CD4-positive, alpha-beta T cell treated with Interleukin-21 for 1 hour (primary cell): ENCODE results near the gene GOLGA6L9.
"Not testable (repeated sequence)": the region's sequence is repeated elsewhere in the genome, so short reads cannot be mapped to it uniquely, and the experiment has no call there.

Experiments
- DNase-seq: peaks from one replicate; pipeline ENCODE4 v3.0.0-alpha.2; 2020

Gene GOLGA6L9

GRCh38 chr15:82429693-82430092 lies at the start of gene GOLGA6L9:
GOLGA6L9 (plus strand) TSS chr15:82429816; CDS start chr15:82430080, 264 bp downstream.
- not testable (repeated sequence) for DNase-seq

GRCh38 chr15:82381330-82381955 lies 48.2 kb upstream of the GOLGA6L9 start:
- DNase-seq: not testable (repeated sequence)

DNA sequence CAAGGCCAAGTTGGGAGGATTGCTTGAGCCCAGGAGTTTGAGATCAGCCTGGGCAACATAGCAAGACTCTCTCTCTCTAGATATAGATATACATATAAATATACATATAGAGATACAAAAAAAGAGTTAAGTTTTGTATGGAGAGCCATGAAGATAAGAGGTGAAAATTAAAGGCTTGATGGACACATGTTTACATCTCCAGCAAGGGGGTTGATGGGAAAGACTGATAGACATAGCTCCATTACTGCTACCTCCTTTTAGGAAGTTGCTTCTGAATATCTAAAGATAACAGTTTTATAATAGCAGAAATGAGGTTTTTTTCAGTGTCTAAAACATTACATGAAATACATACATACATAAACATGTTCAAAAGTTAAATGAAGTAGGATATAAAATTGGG lies 42.4 kb upstream of the GOLGA6L9 start:
- DNase-seq: not testable (repeated sequence)

DNA sequence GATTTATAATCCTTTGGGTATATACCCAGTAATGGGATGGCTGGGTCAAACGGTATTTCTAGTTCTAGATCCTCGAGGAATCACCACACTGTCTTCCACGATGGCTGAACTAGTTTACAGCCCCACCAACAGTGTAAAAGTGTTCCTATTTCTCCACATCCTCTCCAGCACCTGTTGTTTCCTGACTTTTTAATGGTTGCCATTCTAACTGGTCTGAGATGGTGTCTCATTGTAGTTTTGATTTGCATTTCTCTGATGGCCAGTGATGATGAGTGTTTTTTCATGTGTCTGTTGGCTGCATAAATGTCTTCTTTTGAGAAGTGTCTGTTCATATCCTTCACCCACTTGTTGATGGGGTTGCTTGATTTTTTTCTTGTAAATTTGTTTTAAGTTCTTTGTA lies 39.5 kb upstream of the GOLGA6L9 start:
- DNase-seq: not testable (repeated sequence)

- DNase-seq: not testable (repeated sequence)
Measured at GRCh38 chr15:82392077-82392476, 37.5 kb upstream of the GOLGA6L9 start.

GRCh38 chr15:82393671-82394070 lies 35.9 kb upstream of the GOLGA6L9 start:
- DNase-seq: no peak

GRCh38 chr15:82395788-82396187 lies 33.8 kb upstream of the GOLGA6L9 start:
- DNase-seq: not testable (repeated sequence)

DNA sequence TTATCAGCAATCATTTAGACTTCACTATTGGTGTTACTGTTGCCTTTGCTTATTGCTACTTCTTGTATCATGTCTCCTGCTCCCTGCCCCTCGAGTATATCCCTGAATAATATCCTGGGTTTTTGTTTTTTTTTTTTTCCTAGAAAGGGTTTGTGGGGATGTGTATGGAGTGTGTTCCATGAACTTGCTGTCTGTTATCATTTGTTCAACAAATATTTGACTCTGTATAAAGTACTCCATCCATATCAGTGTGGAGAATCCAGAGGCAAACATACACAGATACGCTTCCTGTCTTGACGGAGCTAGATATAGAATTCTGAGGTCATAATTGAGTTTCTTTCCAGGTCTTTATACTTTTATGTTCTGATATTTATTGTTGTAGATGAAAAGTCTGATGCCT lies 31.8 kb upstream of the GOLGA6L9 start:
- no peak for DNase-seq

GRCh38 chr15:82398785-82399184 lies 30.8 kb upstream of the GOLGA6L9 start:
- DNase-seq: no peak

DNA sequence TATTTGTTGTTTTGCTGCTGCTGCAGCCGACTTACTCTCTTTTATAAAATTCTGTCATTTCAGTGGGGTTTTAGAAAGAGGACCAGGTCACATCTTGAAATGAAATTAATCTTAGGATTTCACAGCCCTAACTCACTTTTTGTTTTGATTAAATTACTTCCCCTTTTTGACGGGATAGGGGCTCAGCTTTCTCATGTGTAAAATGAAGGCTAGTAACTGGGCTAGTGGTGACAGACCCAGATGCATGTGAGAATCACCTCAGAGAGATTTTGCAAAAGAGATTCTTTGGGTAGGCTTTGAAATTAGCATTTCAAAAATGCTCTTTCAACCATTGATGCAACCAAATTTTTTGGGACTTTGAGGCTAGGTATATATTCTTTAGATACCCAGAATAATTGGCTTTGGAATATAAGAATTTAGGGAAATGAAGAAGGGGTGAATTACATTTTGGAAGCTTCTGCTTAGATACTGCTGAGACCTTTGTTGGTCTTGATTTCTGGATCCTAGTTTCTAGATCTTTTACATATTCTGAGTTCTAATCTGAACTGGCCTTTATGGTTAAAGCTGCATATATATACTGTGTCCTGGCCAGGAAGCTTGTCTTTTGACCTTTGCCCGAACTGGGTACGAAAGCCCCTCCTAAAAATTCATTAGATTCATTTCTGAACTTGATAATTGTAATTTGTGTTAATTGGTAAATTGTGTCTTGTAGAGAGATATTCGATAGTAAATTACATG lies 30.1 kb upstream of the GOLGA6L9 start:
- not testable (repeated sequence) for DNase-seq

DNA sequence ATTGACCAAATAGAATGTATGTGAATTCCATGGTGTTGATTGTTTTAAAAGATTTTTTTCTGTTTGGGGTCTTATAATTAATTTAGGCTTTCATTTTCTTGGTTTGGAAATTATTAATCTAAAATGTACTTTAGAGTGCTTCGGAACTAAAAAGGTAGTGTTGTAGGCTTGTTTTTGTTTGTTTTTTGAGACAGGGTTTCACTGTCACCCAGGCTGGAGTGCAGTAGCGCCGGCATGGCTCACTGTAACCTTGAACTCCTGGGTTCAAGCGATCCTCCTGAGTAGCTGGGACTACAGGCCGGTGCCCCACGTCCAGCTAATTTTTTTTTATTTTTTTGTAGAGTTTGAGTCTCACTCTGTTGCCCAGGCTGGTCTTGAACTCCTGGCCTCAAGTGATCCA lies 27.7 kb upstream of the GOLGA6L9 start:
- not testable (repeated sequence) for DNase-seq

- DNase-seq: not testable (repeated sequence)
Measured at GRCh38 chr15:82402341-82402740, 27.3 kb upstream of the GOLGA6L9 start.

- DNase-seq: not testable (repeated sequence)
Measured at GRCh38 chr15:82406211-82406610, 23.4 kb upstream of the GOLGA6L9 start.

GRCh38 chr15:82410306-82410705 lies 19.3 kb upstream of the GOLGA6L9 start:
- not testable (repeated sequence) for DNase-seq

DNA sequence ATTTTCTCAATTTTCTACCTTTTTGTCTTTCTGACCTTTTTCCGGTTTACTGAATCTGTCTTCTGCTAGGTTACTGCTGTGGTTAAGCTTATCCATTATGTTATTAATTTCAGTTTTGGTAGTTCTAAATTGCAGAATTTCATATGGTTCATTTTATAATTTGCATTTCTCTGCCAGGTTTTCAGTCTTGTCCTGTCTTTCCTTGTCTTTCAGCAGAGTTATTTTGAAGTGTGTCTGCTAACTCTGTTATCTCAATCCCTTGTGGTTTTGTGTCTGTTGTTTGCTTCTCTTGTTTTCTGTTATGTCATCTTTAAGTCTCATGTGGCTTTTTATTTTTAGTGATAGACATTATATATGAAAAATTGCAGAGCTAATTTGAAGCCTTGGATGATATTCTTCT lies 18.0 kb upstream of the GOLGA6L9 start:
- DNase-seq: not testable (repeated sequence)

DNA sequence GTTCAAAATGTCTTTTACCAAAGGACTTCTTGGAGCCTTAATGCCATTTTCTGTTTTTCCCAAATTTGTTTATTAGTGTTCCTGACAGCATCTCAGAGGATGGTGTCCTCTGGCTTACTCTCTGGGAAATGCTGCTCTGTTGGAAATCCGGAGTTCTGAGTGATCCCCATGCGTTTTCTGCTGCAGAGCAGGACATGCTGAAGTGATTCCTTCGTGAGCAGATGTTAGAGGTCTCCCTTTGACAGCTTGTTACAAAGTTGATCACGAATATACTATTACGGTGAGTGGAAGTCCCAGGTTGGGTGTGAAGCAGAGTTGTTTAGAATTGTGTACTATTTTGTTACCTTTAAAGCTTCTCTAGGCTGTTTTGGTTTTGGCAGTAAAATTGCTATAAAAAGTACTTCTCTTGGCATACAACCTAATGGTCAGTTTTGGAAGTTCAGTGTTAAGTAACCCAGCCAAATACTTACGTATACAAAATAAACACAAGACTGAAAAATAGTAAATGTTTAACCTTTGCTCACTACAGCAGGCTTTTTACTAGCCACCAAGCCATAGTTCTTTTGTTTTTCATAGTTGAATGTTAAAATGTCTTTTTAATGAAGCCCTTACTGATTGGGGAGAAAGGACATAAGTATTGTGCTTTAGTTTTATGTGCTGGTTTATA lies 15.0 kb upstream of the GOLGA6L9 start:
- DNase-seq: not testable (repeated sequence)

- DNase-seq: not testable (repeated sequence)
Measured at GRCh38 chr15:82420516-82420915, 9.1 kb upstream of the GOLGA6L9 start.

- DNase-seq: not testable (repeated sequence)
Measured at GRCh38 chr15:82420966-82421365, 8.7 kb upstream of the GOLGA6L9 start.

GRCh38 chr15:82427117-82427516 lies 2.5 kb upstream of the GOLGA6L9 start:
- DNase-seq: not testable (repeated sequence)

GRCh38 chr15:82445420-82445819 lies 15.8 kb downstream of the GOLGA6L9 start:
- DNase-seq: peak; percentile 39

GRCh38 chr15:82457336-82457735 lies 27.7 kb downstream of the GOLGA6L9 start:
- not testable (repeated sequence) for DNase-seq

DNA sequence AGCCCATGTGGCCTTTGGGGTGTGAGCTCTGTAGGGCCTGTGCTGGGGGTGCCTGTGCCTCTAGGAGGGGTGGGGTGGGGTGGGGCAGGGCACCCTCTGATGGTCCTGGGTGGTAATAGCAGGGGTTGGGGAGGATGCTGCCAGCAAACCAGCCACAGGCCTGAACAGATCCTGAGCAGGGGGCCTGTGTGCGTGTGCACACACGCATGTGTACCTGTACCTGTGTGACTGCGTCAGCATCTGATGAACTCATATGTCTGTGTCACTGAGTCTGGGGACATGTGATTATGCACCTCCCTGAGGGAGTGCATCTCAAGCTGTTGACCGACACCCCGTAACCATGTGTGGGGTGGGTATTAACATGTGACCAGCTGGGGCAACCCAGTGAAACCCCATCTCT lies 36.0 kb downstream of the GOLGA6L9 start:
- DNase-seq: not testable (repeated sequence)

GRCh38 chr15:82468205-82468604 lies 38.6 kb downstream of the GOLGA6L9 start:
- DNase-seq: not testable (repeated sequence)

DNA sequence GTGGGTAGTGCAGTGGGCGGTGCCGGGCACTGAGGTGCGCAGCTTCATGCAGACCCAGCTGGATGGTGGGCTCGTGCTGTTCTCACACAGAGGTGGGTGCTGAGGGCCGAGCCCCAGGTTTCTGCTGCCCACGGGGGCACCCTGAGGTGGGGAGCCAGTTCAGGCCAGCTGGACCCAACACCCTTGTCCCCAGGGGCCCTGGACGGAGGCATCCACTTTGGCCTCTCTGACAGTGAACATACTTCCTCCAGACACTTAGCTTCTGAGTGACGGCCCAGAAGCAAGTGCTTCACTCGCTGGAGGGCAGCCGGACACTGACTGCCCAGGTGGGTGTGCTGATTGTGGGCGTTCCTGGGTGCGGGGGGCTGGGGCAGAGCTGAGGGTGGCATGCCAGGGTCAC lies 39.8 kb downstream of the GOLGA6L9 start:
- DNase-seq: not testable (repeated sequence)
